Measurements from ENCODE around the gene CADM1.

The CADM1 gene

GRCh38 chr11:115166820-115167219 lies 337.4 kb downstream of the CADM1 start:
- no peak for DNase-seq

- no peak for DNase-seq
These were observed 339.4 kb downstream of the CADM1 start for GRCh38 chr11:115164774-115165173.

GRCh38 chr11:115162919-115163318 lies 341.3 kb downstream of the CADM1 start:
- no peak for DNase-seq

GRCh38 chr11:115161876-115162275 lies 342.3 kb downstream of the CADM1 start:
- no peak for DNase-seq

GRCh38 chr11:115159207-115159606 lies 345.0 kb downstream of the CADM1 start:
- DNase-seq: no peak

- DNase-seq: no peak
These were observed 346.2 kb downstream of the CADM1 start for GRCh38 chr11:115158053-115158452.

GRCh38 chr11:115157247-115157646 lies 347.0 kb downstream of the CADM1 start:
- no peak for DNase-seq

- DNase-seq: no peak
These were observed 348.2 kb downstream of the CADM1 start for GRCh38 chr11:115155978-115156377.

- DNase-seq: no peak
These were observed 348.9 kb downstream of the CADM1 start for GRCh38 chr11:115155320-115155719.

- no peak for DNase-seq
These were observed 349.9 kb downstream of the CADM1 start for GRCh38 chr11:115154355-115154736.

- DNase-seq: no peak
These were observed 350.4 kb downstream of the CADM1 start for GRCh38 chr11:115153731-115154354.

- DNase-seq: no peak
These were observed 351.1 kb downstream of the CADM1 start for GRCh38 chr11:115153135-115153534.

- no peak for DNase-seq
These were observed 353.2 kb downstream of the CADM1 start for GRCh38 chr11:115151010-115151409.

- DNase-seq: no peak
These were observed 355.5 kb downstream of the CADM1 start for GRCh38 chr11:115148691-115149090.

GRCh38 chr11:115148101-115148500 lies 356.1 kb downstream of the CADM1 start:
- no peak for DNase-seq

- no peak for DNase-seq
These were observed 356.9 kb downstream of the CADM1 start for GRCh38 chr11:115147243-115147807.

GRCh38 chr11:115146425-115146824 lies 357.8 kb downstream of the CADM1 start:
- DNase-seq: no peak

- DNase-seq: no peak
These were observed 358.9 kb downstream of the CADM1 start for GRCh38 chr11:115145324-115145723.

- DNase-seq: no peak
These were observed 359.3 kb downstream of the CADM1 start for GRCh38 chr11:115144914-115145313.

GRCh38 chr11:115144014-115144413 lies 360.2 kb downstream of the CADM1 start:
- no peak for DNase-seq

- DNase-seq: no peak
These were observed 362.7 kb downstream of the CADM1 start for GRCh38 chr11:115141231-115142114.

- no peak for DNase-seq
These were observed 368.3 kb downstream of the CADM1 start for GRCh38 chr11:115135936-115136335.

GRCh38 chr11:115134926-115135325 lies 369.3 kb downstream of the CADM1 start:
- DNase-seq: no peak
